ENCODE data around the gene ARHGAP42.

ARHGAP42 gene

GRCh38 chr11:101032991-101033390 lies 345.9 kb downstream of the ARHGAP42 start:
- TF ChIP-seq PPARA (CRISPR knock-in tag; IDR thresholded peaks at IDR 0.05; ENCODE audit: borderline replicate concordance) (no peak), GLIS3 (CRISPR knock-in tag; IDR thresholded peaks at IDR 0.05) (no peak), ZFP30 (CRISPR knock-in tag; IDR thresholded peaks at IDR 0.05) (no peak), PATZ1 (CRISPR knock-in tag; IDR thresholded peaks at IDR 0.05; ENCODE audit: borderline replicate concordance) (no peak), TSHZ2 (CRISPR knock-in tag; IDR thresholded peaks at IDR 0.05) (no peak), ZC3H10 (CRISPR knock-in tag; IDR thresholded peaks at IDR 0.05) (no peak), POU6F1 (CRISPR knock-in tag; IDR thresholded peaks at IDR 0.05; ENCODE audit: borderline replicate concordance, low read depth) (no peak), OSR1 (CRISPR knock-in tag; IDR thresholded peaks at IDR 0.05) (no peak), ZNF70 (CRISPR knock-in tag; IDR thresholded peaks at IDR 0.05) (no peak)
- no peak for ATAC-seq

- TF ChIP-seq ZC3H10 (CRISPR knock-in tag; IDR thresholded peaks at IDR 0.05) (no peak), ESRRG (CRISPR knock-in tag; IDR thresholded peaks at IDR 0.05) (no peak), ZNF70 (CRISPR knock-in tag; IDR thresholded peaks at IDR 0.05) (no peak), CSRNP3 (CRISPR knock-in tag; IDR thresholded peaks at IDR 0.05) (no peak), POU6F1 (CRISPR knock-in tag; IDR thresholded peaks at IDR 0.05; ENCODE audit: borderline replicate concordance, low read depth) (no peak), TOX (CRISPR knock-in tag; IDR thresholded peaks at IDR 0.05; ENCODE audit: borderline replicate concordance) (no peak), RARB (CRISPR knock-in tag; IDR thresholded peaks at IDR 0.05) (no peak), CREB5 (CRISPR knock-in tag; IDR thresholded peaks at IDR 0.05; ENCODE audit: low read depth) (no peak), ZFP3 (CRISPR knock-in tag; IDR thresholded peaks at IDR 0.05) (no peak), BACH2 (CRISPR knock-in tag; IDR thresholded peaks at IDR 0.05; ENCODE audit: borderline replicate concordance) (no peak), GLIS3 (CRISPR knock-in tag; IDR thresholded peaks at IDR 0.05) (no peak), OSR1 (CRISPR knock-in tag; IDR thresholded peaks at IDR 0.05) (no peak), ZFP30 (CRISPR knock-in tag; IDR thresholded peaks at IDR 0.05) (no peak), TSHZ2 (CRISPR knock-in tag; IDR thresholded peaks at IDR 0.05) (no peak), CSDC2 (CRISPR knock-in tag; IDR thresholded peaks at IDR 0.05) (no peak), ARNTL (CRISPR knock-in tag; IDR thresholded peaks at IDR 0.05; ENCODE audit: borderline replicate concordance, low read depth) (no peak), ZNF565 (CRISPR knock-in tag; conservative IDR thresholded peaks at IDR 0.05; ENCODE audit: low read depth) (no peak), PPARA (CRISPR knock-in tag; IDR thresholded peaks at IDR 0.05; ENCODE audit: borderline replicate concordance) (no peak), ZNF8 (CRISPR knock-in tag; IDR thresholded peaks at IDR 0.05) (no peak), TCF4 (CRISPR knock-in tag; IDR thresholded peaks at IDR 0.05; ENCODE audit: borderline replicate concordance) (no peak)
- no peak for ATAC-seq
These were observed 347.0 kb downstream of the ARHGAP42 start for GRCh38 chr11:101034076-101034475.
